Mesenchymal stem cell (in vitro differentiated cells and primary cell): ENCODE measurements around the gene POMC.
"Not testable (repeated sequence)": the region's sequence is repeated elsewhere in the genome, so short reads cannot be mapped to it uniquely, and the experiment has no call there.

ENCODE experiments used
- DNase-seq: peaks from one replicate; pipeline ENCODE4 v3.0.0-alpha.2; 2013
- H2AFZ ChIP-seq: one replicate; pipeline ENCODE4 v1.6.1; 2013; ENCODE audit warnings: low read depth, mild to moderate bottlenecking, control low read depth, inconsistent platforms, low read length, moderate library complexity
- H2AK5ac ChIP-seq: 2 replicates; pipeline ENCODE4 v1.6.1; 2013; ENCODE audit warnings: low read length, moderate library complexity, mild to moderate bottlenecking, inconsistent platforms; ENCODE audit not compliant: severe bottlenecking
- H2BK120ac ChIP-seq: one replicate; pipeline ENCODE4 v1.6.1; 2013; ENCODE audit warnings: low read depth, mild to moderate bottlenecking, inconsistent platforms, low read length, moderate library complexity
- H2BK12ac ChIP-seq, 2 experiments: one replicate each; pipeline ENCODE4 v1.6.1; 2013; ENCODE audit warnings: inconsistent platforms in 2 of 2, low read length in 2 of 2, mild to moderate bottlenecking in 2 of 2, moderate library complexity in 2 of 2, control low read depth in 1 of 2
- H2BK15ac ChIP-seq: one replicate; pipeline ENCODE4 v1.6.1; 2013; ENCODE audit warnings: mild to moderate bottlenecking, low read depth, inconsistent platforms; ENCODE audit not compliant: poor library complexity, severe bottlenecking
- H2BK5ac ChIP-seq: 2 replicates; pipeline ENCODE4 v1.6.1; 2013; ENCODE audit warnings: low read depth, mild to moderate bottlenecking, low read length, control low read depth, inconsistent platforms; ENCODE audit not compliant: poor library complexity, severe bottlenecking
- H3K14ac ChIP-seq, 2 experiments: one replicate each; pipeline ENCODE4 v1.6.1; 2013; ENCODE audit warnings: inconsistent platforms in 2 of 2, low read length in 2 of 2, control low read depth in 1 of 2, mild to moderate bottlenecking in 1 of 2, moderate library complexity in 1 of 2
- H3K18ac ChIP-seq, 2 experiments: one replicate each; pipeline ENCODE4 v1.6.1; 2013; ENCODE audit warnings: inconsistent platforms in 2 of 2, low read length in 2 of 2, control low read depth in 1 of 2, low read depth in 1 of 2, mild to moderate bottlenecking in 1 of 2
- H3K23ac ChIP-seq, 2 experiments: one replicate each; pipeline ENCODE4 v1.6.1; 2013; ENCODE audit warnings: inconsistent platforms in 2 of 2, low read length in 2 of 2, mild to moderate bottlenecking in 2 of 2, moderate library complexity in 2 of 2, control low read depth in 1 of 2
- H3K27ac ChIP-seq: 2 replicates; pipeline ENCODE4 v1.5.1; 2013; ENCODE audit warnings: mild to moderate bottlenecking, moderate library complexity, low read length, control low read depth, inconsistent platforms; ENCODE audit not compliant: poor library complexity, severe bottlenecking
- H3K27me3 ChIP-seq, 2 experiments: 2 replicates each; pipeline versions ENCODE4 v1.6.1 to v1.7.0; 2013; ENCODE audit warnings: low read length in 2 of 2, mild to moderate bottlenecking in 2 of 2, moderate library complexity in 2 of 2, control low read depth in 1 of 2, inconsistent platforms in 1 of 2; ENCODE audit not compliant: control insufficient read depth in 1 of 2, insufficient read depth in 1 of 2
- H3K36me3 ChIP-seq, 2 experiments: 2 replicates each; pipeline versions ENCODE4 v1.6.1 to v1.7.0; 2013; ENCODE audit warnings: low read length in 2 of 2, control low read depth in 1 of 2, inconsistent platforms in 1 of 2, low read depth in 1 of 2, mild to moderate bottlenecking in 1 of 2; ENCODE audit not compliant: insufficient read depth in 2 of 2, control insufficient read depth in 1 of 2
- H3K4ac ChIP-seq, 2 experiments: one replicate each; pipeline ENCODE4 v1.6.1; 2013; ENCODE audit warnings: inconsistent platforms in 2 of 2, low read length in 2 of 2, mild to moderate bottlenecking in 2 of 2, moderate library complexity in 2 of 2, control low read depth in 1 of 2, low read depth in 1 of 2
- H3K4me1 ChIP-seq: 2 replicates; pipeline ENCODE4 v1.6.1; 2013; ENCODE audit warnings: low read depth, low read length, control low read depth; ENCODE audit not compliant: control insufficient read depth, insufficient read depth
- H3K4me2 ChIP-seq: 2 replicates; pipeline ENCODE4 v1.6.1; 2013; ENCODE audit warnings: low read length, mild to moderate bottlenecking, inconsistent platforms; ENCODE audit not compliant: poor library complexity, severe bottlenecking
- H3K4me3 ChIP-seq, 2 experiments: 2 replicates each; pipeline versions ENCODE4 v1.5.1 to v1.7.0; 2013; ENCODE audit warnings: low read length in 2 of 2, mild to moderate bottlenecking in 2 of 2, control low read depth in 1 of 2, low read depth in 1 of 2; ENCODE audit not compliant: insufficient read depth in 1 of 2
- H3K79me1 ChIP-seq: replicated peaks from 2 replicates; pipeline ENCODE4 v1.6.1; 2013; ENCODE audit warnings: mild to moderate bottlenecking, control low read depth, low read length, inconsistent platforms; ENCODE audit not compliant: poor library complexity, severe bottlenecking
- H3K9ac ChIP-seq: 2 replicates; pipeline ENCODE4 v1.7.0; 2013; ENCODE audit warnings: mild to moderate bottlenecking, low read length, moderate library complexity
- H3K9me3 ChIP-seq: 2 replicates; pipeline ENCODE4 v1.7.0; 2013; ENCODE audit warnings: mild to moderate bottlenecking, low read length; ENCODE audit not compliant: control insufficient read depth
- H4K8ac ChIP-seq: one replicate; pipeline ENCODE4 v1.6.1; 2013; ENCODE audit warnings: inconsistent platforms, mild to moderate bottlenecking, low read length, moderate library complexity
- H4K91ac ChIP-seq: one replicate; pipeline ENCODE4 v1.6.1; 2013; ENCODE audit warnings: mild to moderate bottlenecking, low read length, inconsistent platforms
- WGBS: methylation state at CpG from one replicate; pipeline ENCODE4 v1.1.7; 2013; ENCODE audit warnings: mixed read lengths; 5-methylcytosine and 5-hydroxymethylcytosine counted together

POMC gene

GRCh38 chr2:25164561-25164960 lies 3.8 kb downstream of the POMC start:
- Histone ChIP-seq H3K27me3 (peaks cover 70 to 74% of the 10 kb centered on the region in 2 experiments), H3K27ac (no peak overlapping the region), H3K4ac (no peak overlapping the region), H3K79me1 (no peaks in the 10 kb centered on the region), H2BK12ac (no peak overlapping the region), H2BK120ac (no peak overlapping the region), H3K4me1 (peaks cover 10% of the 10 kb centered on the region), H3K9me3 (peaks cover 1% of the 10 kb centered on the region), H3K18ac (no peak overlapping the region), H3K23ac (no peak overlapping the region), H3K9ac (no peak overlapping the region), H2AK5ac (no peak overlapping the region), H4K91ac (no peak overlapping the region), H3K4me2 (no peak overlapping the region), H4K8ac (no peak overlapping the region), H3K14ac (no peak overlapping the region), H3K4me3 (no peak overlapping the region), H2AFZ (no peak overlapping the region), H3K36me3 (no peaks in the 10 kb centered on the region), H2BK15ac (no peak overlapping the region), H2BK5ac (no peak overlapping the region)
- WGBS: 62% methylated on average over 8 of the region's 8 CpGs
- no peak for DNase-seq

- not testable (repeated sequence) for H2AFZ ChIP-seq, H3K23ac ChIP-seq, H2AK5ac ChIP-seq, H2BK12ac ChIP-seq, H3K27ac ChIP-seq, H3K9ac ChIP-seq, DNase-seq, H3K4ac ChIP-seq, H3K18ac ChIP-seq, H4K91ac ChIP-seq, H3K4me1 ChIP-seq, H2BK120ac ChIP-seq, H3K4me3 ChIP-seq, H3K14ac ChIP-seq, H2BK15ac ChIP-seq, H3K9me3 ChIP-seq, H3K79me1 ChIP-seq, H4K8ac ChIP-seq, H3K4me2 ChIP-seq, H2BK5ac ChIP-seq, H3K36me3 ChIP-seq
- H3K27me3 ChIP-seq: peaks cover 49 to 50% of the 10 kb centered on the region in 2 experiments
- 96% methylated on average over 3 of the region's 7 CpGs for WGBS
Measured at GRCh38 chr2:25162061-25162460, 6.3 kb downstream of the POMC start.

- H3K14ac ChIP-seq: no peak overlapping the region
- no peaks in the 10 kb centered on the region for H3K9me3 ChIP-seq
- no peak overlapping the region for H3K4me2 ChIP-seq
- no peak overlapping the region for H2BK5ac ChIP-seq
- no peaks in the 10 kb centered on the region for H3K79me1 ChIP-seq
- H3K4me1 ChIP-seq: no peaks in the 10 kb centered on the region
- H3K9ac ChIP-seq: no peak overlapping the region
- H3K27me3 ChIP-seq: peaks cover 40 to 45% of the 10 kb centered on the region in 2 experiments
- no peak overlapping the region for H2BK15ac ChIP-seq
- no peak overlapping the region for H2AK5ac ChIP-seq
- no peak overlapping the region for H4K8ac ChIP-seq
- no peaks in the 10 kb centered on the region for H3K36me3 ChIP-seq
- no peak overlapping the region for H2BK120ac ChIP-seq
- no peak for DNase-seq
- H3K4me3 ChIP-seq: peak overlapping the region in 1 of 2 experiments; percentile 58
- H4K91ac ChIP-seq: no peak overlapping the region
- no peak overlapping the region for H3K23ac ChIP-seq
- no peak overlapping the region for H3K4ac ChIP-seq
- H2AFZ ChIP-seq: no peak overlapping the region
- no peak overlapping the region for H3K27ac ChIP-seq
- no peak overlapping the region for H3K18ac ChIP-seq
- no peak overlapping the region for H2BK12ac ChIP-seq
- 82% methylated on average over 69 of the region's 69 CpGs for WGBS
Measured at GRCh38 chr2:25161055-25161781, 7.2 kb downstream of the POMC start.

- 97% methylated on average over 10 of the region's 10 CpGs for WGBS
Measured at GRCh38 chr2:25160376-25160775, 8.0 kb downstream of the POMC start.

More at GRCh38 chr2:25160376-25160775, 8.0 kb downstream of the POMC start:
- Histone ChIP-seq H3K4me2 (no peak overlapping the region), H3K79me1 (no peaks in the 10 kb centered on the region), H3K23ac (no peak overlapping the region), H3K27ac (no peak overlapping the region), H2BK120ac (no peak overlapping the region), H2BK15ac (no peak overlapping the region), H2BK5ac (no peak overlapping the region), H3K4me3 (no peak overlapping the region), H2AFZ (no peak overlapping the region), H4K91ac (no peak overlapping the region), H3K9ac (no peak overlapping the region), H3K4ac (no peak overlapping the region), H4K8ac (no peak overlapping the region), H3K4me1 (no peaks in the 10 kb centered on the region), H3K27me3 (peaks cover 32 to 36% of the 10 kb centered on the region in 2 experiments), H3K18ac (no peak overlapping the region), H2AK5ac (no peak overlapping the region), H3K9me3 (no peaks in the 10 kb centered on the region), H2BK12ac (no peak overlapping the region), H3K36me3 (no peaks in the 10 kb centered on the region), H3K14ac (no peak overlapping the region)
- no peak for DNase-seq
